ENCODE measurements around the gene CSTF3.
"Not testable (repeated sequence)": the region's sequence is repeated elsewhere in the genome, so short reads cannot be mapped to it uniquely, and the experiment has no call there.

Gene CSTF3

DNA sequence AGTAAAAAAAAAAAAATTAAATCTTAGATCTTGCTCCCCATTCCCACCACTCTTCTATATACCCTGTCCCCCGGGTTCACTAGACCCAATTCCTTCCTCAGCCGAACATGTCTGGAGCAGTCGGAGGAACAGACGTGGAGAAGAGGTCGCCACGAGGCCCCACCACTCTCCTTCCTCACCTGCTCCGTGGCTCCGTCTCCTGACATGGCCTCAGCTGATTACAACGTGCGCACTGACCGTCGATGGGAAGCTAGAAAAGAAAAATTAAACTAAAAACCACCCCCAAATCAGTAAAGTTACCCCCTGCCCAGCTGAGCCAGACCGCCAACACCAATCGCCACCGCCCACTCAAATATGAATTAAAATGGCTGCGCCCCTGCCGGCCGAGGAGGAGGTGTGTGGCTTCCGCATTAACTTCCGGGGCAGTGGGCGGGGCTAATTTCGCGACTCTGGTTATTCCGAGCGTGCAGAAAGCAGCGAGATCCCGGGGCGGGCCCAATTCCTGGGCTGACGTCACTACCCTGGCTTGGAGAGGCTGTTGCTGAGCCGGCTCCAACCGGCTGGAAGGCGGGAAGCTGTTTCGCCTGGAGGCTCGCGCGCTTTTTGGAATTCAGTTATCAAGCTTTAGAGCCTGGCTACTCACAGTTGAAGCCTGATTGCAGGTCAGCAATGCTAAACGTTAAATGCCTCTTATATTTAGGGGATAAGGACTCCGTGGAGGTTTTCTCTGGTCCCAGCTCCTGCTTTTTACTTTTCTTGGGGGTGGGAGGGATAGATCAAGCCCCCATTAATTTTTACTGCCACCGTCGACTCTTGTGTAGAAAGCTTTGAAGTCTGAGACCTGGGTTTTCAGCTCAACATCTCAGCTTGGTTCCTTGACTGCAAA lies at the start of gene CSTF3:
TSS of gene CSTF3 (minus strand) at position 361 of the 886 bp plus-strand sequence. CDS start at position 206, 155 bp downstream.
- DNase-seq = peak; percentile 79 to 100 (median 99)

- no peak for DNase-seq
Measured at GRCh38 chr11:33208150-33208549, 46.9 kb upstream of the CSTF3 start.

DNA sequence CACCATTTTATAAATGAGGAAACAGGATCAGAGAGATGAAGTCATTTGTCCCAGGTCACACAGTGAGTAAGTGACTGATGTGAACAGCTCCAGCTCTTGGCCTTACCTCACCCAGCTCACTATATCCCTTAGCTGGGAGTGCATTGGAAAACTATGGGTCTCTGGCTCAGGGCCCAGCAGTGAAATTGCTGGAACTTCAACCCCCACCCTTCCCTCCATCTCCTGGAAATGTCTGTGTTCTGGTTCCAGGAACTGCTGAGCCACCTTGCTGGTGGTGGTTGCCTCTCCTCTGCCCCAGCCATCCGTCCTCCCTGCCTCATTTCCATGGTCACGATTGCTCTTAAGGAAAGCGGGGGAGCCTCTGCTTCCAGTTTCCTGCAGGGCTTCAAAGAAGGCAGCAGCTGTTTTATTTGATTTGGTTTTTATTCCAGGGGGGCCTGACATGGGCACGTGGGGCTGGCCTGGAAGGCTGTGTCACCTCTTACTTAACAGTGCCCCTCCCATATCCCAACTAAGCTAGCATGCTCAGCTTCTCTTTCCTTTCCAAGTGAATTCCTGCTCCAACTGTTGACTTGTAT lies 46.2 kb upstream of the CSTF3 start:
- no peak for DNase-seq

- no peak for DNase-seq
Measured at GRCh38 chr11:33197915-33198727, 36.8 kb upstream of the CSTF3 start.

- DNase-seq = peak in 1 of 56 donors; percentile 2
Measured at GRCh38 chr11:33195462-33196173, 34.3 kb upstream of the CSTF3 start.

GRCh38 chr11:33194455-33194854 lies 33.2 kb upstream of the CSTF3 start:
- no peak for DNase-seq

- no peak for DNase-seq
Measured at GRCh38 chr11:33191467-33191866, 30.2 kb upstream of the CSTF3 start.

DNA sequence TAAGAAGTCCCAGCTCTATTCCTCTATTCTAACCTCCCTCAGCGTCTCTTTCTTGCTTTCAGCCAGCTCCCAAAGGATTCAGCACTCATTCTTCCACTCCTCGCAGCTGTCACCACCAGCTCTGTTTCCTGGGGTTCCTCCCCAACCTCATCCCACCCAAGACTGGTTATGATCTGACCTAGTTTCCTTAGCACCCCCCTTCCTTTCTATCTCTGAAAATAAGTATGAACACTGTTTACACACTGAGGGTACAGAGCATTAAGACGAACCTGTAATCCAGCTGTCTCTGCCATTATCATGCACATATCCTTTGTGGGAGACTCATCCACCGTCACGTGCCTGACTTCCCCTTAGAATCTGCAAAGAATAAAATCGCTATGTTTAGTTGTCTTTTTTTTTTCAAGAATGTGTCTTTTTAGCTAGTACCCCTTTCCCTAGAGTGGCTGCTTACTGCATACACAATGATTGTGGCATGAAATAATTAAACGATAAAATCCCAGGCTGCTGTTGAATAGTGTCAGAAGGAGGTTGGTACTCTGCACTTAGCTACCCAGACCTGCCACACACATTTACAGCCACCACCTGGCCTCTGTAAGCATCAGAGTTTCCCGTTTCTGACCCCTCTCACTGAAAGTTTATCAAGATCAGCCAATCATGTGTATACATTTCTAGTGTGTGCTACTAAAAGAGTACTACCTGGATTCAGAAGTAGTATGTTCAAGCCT lies 26.9 kb upstream of the CSTF3 start:
- DNase-seq = no peak

GRCh38 chr11:33185756-33186155 lies 24.5 kb upstream of the CSTF3 start:
- DNase-seq = no peak

GRCh38 chr11:33182246-33182878 lies 21.1 kb upstream of the CSTF3 start:
- no peak for DNase-seq

GRCh38 chr11:33179348-33179803 lies 18.1 kb upstream of the CSTF3 start:
- no peak for DNase-seq

DNA sequence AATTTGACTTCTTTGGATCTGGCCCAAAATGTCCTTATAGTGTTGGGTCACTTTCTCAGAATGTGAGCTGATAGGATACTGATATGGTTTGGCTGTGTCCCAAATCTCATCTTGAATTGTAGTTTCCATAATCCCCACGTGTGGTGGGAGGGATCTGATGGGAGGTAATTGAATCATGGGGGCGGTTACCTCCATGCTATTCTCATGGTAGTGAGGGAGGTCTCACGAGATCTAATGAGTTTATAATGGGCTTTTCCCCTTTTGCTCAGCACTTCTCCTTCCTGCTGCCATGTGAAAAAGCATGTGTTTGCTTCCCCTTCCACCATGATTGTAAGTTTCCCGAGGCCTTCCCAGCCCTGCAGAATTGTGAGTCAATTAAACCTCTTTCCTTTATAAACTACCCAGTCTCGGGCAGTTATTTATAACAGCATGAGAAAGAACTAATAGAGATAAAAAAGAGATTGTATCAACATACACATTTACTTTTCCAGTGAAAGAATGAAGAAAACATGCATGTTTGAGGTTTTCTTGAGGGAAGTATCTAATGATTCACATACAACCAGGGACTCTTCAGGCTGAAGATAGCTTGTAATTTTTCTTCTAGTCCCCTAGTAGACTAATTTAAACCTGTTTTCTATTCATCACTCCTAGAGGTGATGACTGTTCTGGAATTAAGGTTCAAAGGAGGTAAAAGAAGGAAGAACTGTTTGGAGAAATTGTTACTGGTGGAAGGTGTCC lies 17.3 kb upstream of the CSTF3 start:
- DNase-seq = no peak

DNA sequence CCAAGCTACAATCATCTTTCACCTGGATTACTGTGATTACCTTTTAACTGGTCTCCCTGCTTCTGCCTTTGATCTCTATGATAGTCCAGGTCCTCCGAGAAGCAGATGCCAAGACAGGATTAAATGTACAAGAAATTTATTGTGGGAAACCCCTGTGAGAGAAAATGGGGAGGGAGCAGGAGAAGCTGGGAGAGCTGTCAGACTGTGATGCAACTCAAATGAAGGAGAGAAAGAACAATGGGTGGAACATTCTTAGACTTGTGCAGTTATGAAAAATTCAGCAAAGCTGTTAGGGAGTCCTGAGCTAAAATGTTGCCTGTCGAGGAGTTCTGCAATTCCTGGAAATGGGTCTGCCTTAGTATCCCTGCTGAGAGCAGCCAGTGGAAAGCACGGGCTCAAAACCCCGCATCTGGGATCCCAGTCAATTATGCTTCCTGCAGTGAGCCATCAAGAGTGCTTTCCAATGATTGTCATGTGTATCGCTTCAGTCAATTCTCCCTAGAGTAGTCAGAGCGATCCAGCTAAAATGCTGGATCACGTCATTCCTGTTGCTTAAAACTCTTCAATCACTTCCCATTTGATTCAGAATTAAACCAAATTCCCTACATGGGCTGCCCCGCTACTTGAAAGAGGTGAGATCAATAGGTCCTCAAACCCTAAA lies 16.5 kb upstream of the CSTF3 start:
- DNase-seq = no peak

- DNase-seq = not testable (repeated sequence)
Measured at GRCh38 chr11:33176760-33177159, 15.5 kb upstream of the CSTF3 start.

GRCh38 chr11:33172996-33173395 lies 11.7 kb upstream of the CSTF3 start:
- no peak for DNase-seq

- no peak for DNase-seq
Measured at GRCh38 chr11:33172345-33172744, 11.1 kb upstream of the CSTF3 start.

- DNase-seq = no peak
Measured at GRCh38 chr11:33171251-33171650, 10.0 kb upstream of the CSTF3 start.

GRCh38 chr11:33168709-33169200 lies 7.5 kb upstream of the CSTF3 start:
- no peak for DNase-seq

GRCh38 chr11:33162831-33163230 lies 1.6 kb upstream of the CSTF3 start:
- no peak for DNase-seq

Measured in nucleus accumbens (tissue), 56 donors.